Inferior parietal cortex (tissue), 1 donor: Measurements from ENCODE around the gene CCDC160.
"Not testable (repeated sequence)": the region's sequence is repeated elsewhere in the genome, so short reads cannot be mapped to it uniquely, and the experiment has no call there.

ENCODE experiments used
- DNase-seq: peaks from one replicate; pipeline ENCODE4 v3.0.0-alpha.2; 2016; ENCODE audit errors: extremely low spot score

Gene CCDC160

GRCh38 chrX:134236626-134237614, at the start of gene CCDC160:
Gene CCDC160, plus strand, starts transcription at chrX:134237182. Its CDS starts 7,619 bp downstream, at chrX:134244801.
- no peak for DNase-seq

GRCh38 chrX:134191281-134191680, 45.7 kb upstream of the CCDC160 start:
- DNase-seq, result no peak

- DNase-seq, result no peak
These were observed 42.1 kb upstream of the CCDC160 start for GRCh38 chrX:134194915-134195314.

- DNase-seq, result no peak
These were observed 34.4 kb upstream of the CCDC160 start for GRCh38 chrX:134202561-134202960.

GRCh38 chrX:134206221-134206620, 30.8 kb upstream of the CCDC160 start:
- no peak for DNase-seq

GRCh38 chrX:134210465-134210864, 26.5 kb upstream of the CCDC160 start:
- no peak for DNase-seq

GRCh38 chrX:134235236-134235635, 1.7 kb upstream of the CCDC160 start:
- DNase-seq, result no peak

- DNase-seq, result not testable (repeated sequence)
These were observed 1.2 kb downstream of the CCDC160 start for GRCh38 chrX:134238144-134238543.

GRCh38 chrX:134239016-134239415, 2.0 kb downstream of the CCDC160 start:
- no peak for DNase-seq

- DNase-seq, result no peak
These were observed 3.2 kb downstream of the CCDC160 start for GRCh38 chrX:134240209-134240608.

- no peak for DNase-seq
These were observed 5.1 kb downstream of the CCDC160 start for GRCh38 chrX:134241960-134242619.

- DNase-seq, result no peak
These were observed 7.1 kb downstream of the CCDC160 start for GRCh38 chrX:134244043-134244442.

- no peak for DNase-seq
These were observed 9.3 kb downstream of the CCDC160 start for GRCh38 chrX:134246282-134246681.

- no peak for DNase-seq
These were observed 10.5 kb downstream of the CCDC160 start for GRCh38 chrX:134247492-134247891.

- DNase-seq, result no peak
These were observed 12.3 kb downstream of the CCDC160 start for GRCh38 chrX:134249241-134249640.

- DNase-seq, result peak; percentile 25
These were observed 14.3 kb downstream of the CCDC160 start for GRCh38 chrX:134251241-134251640.

- no peak for DNase-seq
These were observed 17.5 kb downstream of the CCDC160 start for GRCh38 chrX:134254511-134254910.

- no peak for DNase-seq
These were observed 18.6 kb downstream of the CCDC160 start for GRCh38 chrX:134255555-134255954.

GRCh38 chrX:134256684-134257083, 19.7 kb downstream of the CCDC160 start:
- no peak for DNase-seq

- DNase-seq, result no peak
These were observed 21.2 kb downstream of the CCDC160 start for GRCh38 chrX:134258202-134258601.

- DNase-seq, result not testable (repeated sequence)
These were observed 49.0 kb downstream of the CCDC160 start for GRCh38 chrX:134285934-134286333.

- no peak for DNase-seq
These were observed 50.4 kb downstream of the CCDC160 start for GRCh38 chrX:134287346-134287745.

GRCh38 chrX:134294548-134294947, 57.6 kb downstream of the CCDC160 start:
- DNase-seq, result peak; percentile 1
